A549 treated with dexamethasone at 1 μM for 4 hours (cell line): ENCODE results near the gene SLC8B1. TPM values are rescaled to one million over a fixed set of nuclear protein-coding genes. Genes with fewer than 3 reads are reported as not detected.

Experiments
- total RNA-seq: library from RNA; stranded (reverse); fragments of 200-300 nt; extraction: Qiagen RNA extraction; gene quantifications from 5 replicates; pipeline ENCODE4 v1.2.3, GENCODE V29; 2022

SLC8B1 gene
- 7.1 to 10.5 TPM (median 9.6 TPM) in 5 replicates for total RNA-seq

GRCh38 chr12:113334786-113335539 is at the start of gene SLC8B1:
TSS of gene SLC8B1 (minus strand) at chr12:113335109. CDS start at chr12:113332878, 2,231 bp downstream.

GRCh38 chr12:113358381-113359132 is 23.6 kb upstream of the SLC8B1 start, which contains the start of gene PLBD2:
TSS of gene PLBD2 (plus strand) at chr12:113358587. CDS start at chr12:113358601, 14 bp downstream.

Other genes starting within 250 kb of the SLC8B1 start
- gene RASAL1, start 199.3 kb downstream of the SLC8B1 start, total RNA-seq, result 0.17 to 0.32 TPM (median 0.27 TPM) in 5 replicates
- gene CFAP73, start 185.4 kb downstream of the SLC8B1 start, total RNA-seq, result 0.09 to 0.14 TPM (median 0.11 TPM) in 3 of 5 replicates, not detected in the others
- gene DDX54, start 149.6 kb downstream of the SLC8B1 start, total RNA-seq, result 47.3 to 86.4 TPM (median 79.0 TPM) in 5 replicates
- 23.2 to 33.1 TPM (median 32.7 TPM) in 5 replicates for gene RITA1, start 149.4 kb downstream of the SLC8B1 start, total RNA-seq
- gene TPCN1, start 113.6 kb downstream of the SLC8B1 start, total RNA-seq, result 13.2 to 21.3 TPM (median 19.8 TPM) in 5 replicates
- gene PLBD2, start 23.5 kb upstream of the SLC8B1 start, total RNA-seq, result 25.4 to 46.6 TPM (median 43.2 TPM) in 5 replicates
- gene SDS, start 68.8 kb upstream of the SLC8B1 start, total RNA-seq, result 0.31 to 1.9 TPM (median 1.7 TPM) in 5 replicates
- gene SDSL, start 87.3 kb upstream of the SLC8B1 start, total RNA-seq, result 22.3 to 26.3 TPM (median 24.0 TPM) in 5 replicates
- gene LHX5, start 136.8 kb upstream of the SLC8B1 start, total RNA-seq, result 0.05 to 0.08 TPM (median 0.06 TPM) in 3 of 5 replicates, not detected in the others